Measurements from ENCODE around the gene SRGAP2C. TPM values are rescaled to one million over a fixed set of nuclear protein-coding genes. Genes with fewer than 3 reads are reported as not detected.
"Not testable (repeated sequence)": the region's sequence is repeated elsewhere in the genome, so short reads cannot be mapped to it uniquely, and the experiment has no call there.

SRGAP2C gene
- total and polyA plus RNA-seq, 2 of the 13 experiments (the other 11 are each of a cell fraction or from before 2014, with no cell fraction given) = 6.9 to 8.4 TPM

DNA sequence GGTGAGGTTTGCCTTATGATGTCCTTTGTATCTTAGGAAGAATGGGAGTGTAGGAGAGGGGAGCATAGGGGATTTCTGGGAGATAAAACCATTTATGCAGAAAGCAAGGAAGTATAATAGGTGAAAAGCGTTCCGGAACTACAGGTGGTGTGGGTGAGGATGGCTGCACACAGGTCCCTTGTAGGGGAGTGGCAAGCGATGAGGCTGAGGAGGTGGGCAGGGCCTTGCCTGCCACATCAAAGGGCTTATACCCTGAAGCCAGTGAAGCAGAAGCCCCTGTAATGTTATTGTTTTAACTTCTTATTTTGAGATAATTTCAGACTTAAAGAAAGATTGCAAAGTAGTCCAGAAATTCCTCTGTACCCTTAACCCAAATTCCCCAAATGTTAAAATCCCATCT, 159.6 kb downstream of the SRGAP2C start:
- FAIRE-seq = not testable (repeated sequence)
- no CpG with 5 or more reads among the region's 3 CpGs for WGBS (ENCODE audit: low lambda C conversion rate)

DNA sequence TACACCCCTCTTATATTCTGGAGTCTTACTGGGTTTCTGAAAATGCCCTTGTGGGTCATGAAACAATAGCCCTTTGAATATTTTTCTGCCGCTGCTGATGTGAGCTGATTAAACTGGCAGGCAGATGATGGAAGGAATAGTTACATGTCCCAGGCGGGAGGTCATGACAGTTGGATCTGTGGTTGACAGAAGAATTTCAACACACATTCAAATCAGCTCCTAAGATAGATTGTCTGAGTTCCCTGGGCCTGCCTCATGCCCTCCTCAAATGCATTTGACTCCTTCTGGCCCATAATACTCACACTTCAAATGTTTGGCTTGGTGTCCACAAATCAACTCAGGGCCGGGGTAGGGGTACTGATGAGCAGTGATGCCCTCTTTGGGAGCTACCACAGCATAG, 161.9 kb downstream of the SRGAP2C start:
- H4K20me1 ChIP-seq (ENCODE audit: insufficient read depth, low read length); H3K9ac ChIP-seq (ENCODE audit: insufficient read depth, low read depth, low read length); H3K27me3 ChIP-seq (ENCODE audit: control insufficient read depth in 1 of 2, insufficient read depth in 2 of 2, low read length in 2 of 2); POLR2A ChIA-PET; H3K27ac ChIP-seq (ENCODE audit: extremely low read length, insufficient read depth, low read length); BruUV-seq (replicated peaks); intact Hi-C loops (cut with micrococcal nuclease; ENCODE audit: unreplicated experiment); CTCF ChIA-PET (ENCODE audit: low intra/inter-chr PET ratio, low total read pairs); H3K9me3 ChIP-seq (ENCODE audit: low read length); in situ Hi-C loops (cut with HindIII; ENCODE audit: extremely low pct_ligation_motif_present, low pct_unique_long_range_greater_than_20kb); H3K4me3 ChIP-seq (replicated peaks in 1 of 3; ENCODE audit: insufficient read depth in 1 of 3, low read depth in 2 of 3, low read length in 3 of 3); H3K4me2 ChIP-seq (ENCODE audit: low read depth, low read length); H2AFZ ChIP-seq (ENCODE audit: low read length); H3K79me2 ChIP-seq (ENCODE audit: insufficient read depth, low read length); DNase-seq (ENCODE audit: low spot score); H3K36me3 ChIP-seq (replicated peaks in 1 of 2; ENCODE audit: control insufficient read depth in 1 of 2, insufficient read depth in 2 of 2, low read length in 2 of 2); ATAC-seq; H3K4me1 ChIP-seq (ENCODE audit: insufficient read depth, low read length); FAIRE-seq: not testable (repeated sequence)
- WGBS (ENCODE audit: low lambda C conversion rate) = 83% methylated on average over 1 of the region's 3 CpGs

More for the DNA sequence above, 159.6 kb downstream of the SRGAP2C start:
- H3K4me3 ChIP-seq (replicated peaks in 1 of 3; ENCODE audit: insufficient read depth in 1 of 3, low read depth in 2 of 3, low read length in 3 of 3); DNase-seq (ENCODE audit: low spot score); H3K27ac ChIP-seq (ENCODE audit: extremely low read length, insufficient read depth, low read length); H3K9me3 ChIP-seq (ENCODE audit: low read length); H3K79me2 ChIP-seq (ENCODE audit: insufficient read depth, low read length); H3K4me2 ChIP-seq (ENCODE audit: low read depth, low read length); ATAC-seq; H3K36me3 ChIP-seq (replicated peaks in 1 of 2; ENCODE audit: control insufficient read depth in 1 of 2, insufficient read depth in 2 of 2, low read length in 2 of 2); in situ Hi-C loops (cut with HindIII; ENCODE audit: extremely low pct_ligation_motif_present, low pct_unique_long_range_greater_than_20kb); H3K9ac ChIP-seq (ENCODE audit: insufficient read depth, low read depth, low read length); POLR2A ChIA-PET; H3K27me3 ChIP-seq (ENCODE audit: control insufficient read depth in 1 of 2, insufficient read depth in 2 of 2, low read length in 2 of 2); BruUV-seq (replicated peaks); H3K4me1 ChIP-seq (ENCODE audit: insufficient read depth, low read length); intact Hi-C loops (cut with micrococcal nuclease; ENCODE audit: unreplicated experiment); H4K20me1 ChIP-seq (ENCODE audit: insufficient read depth, low read length); H2AFZ ChIP-seq (ENCODE audit: low read length); CTCF ChIA-PET (ENCODE audit: low intra/inter-chr PET ratio, low total read pairs): not testable (repeated sequence)

- H3K9ac ChIP-seq (ENCODE audit: insufficient read depth, low read depth, low read length); H3K27me3 ChIP-seq (ENCODE audit: control insufficient read depth in 1 of 2, insufficient read depth in 2 of 2, low read length in 2 of 2); H3K4me1 ChIP-seq (ENCODE audit: insufficient read depth, low read length); H3K4me3 ChIP-seq (replicated peaks in 1 of 3; ENCODE audit: insufficient read depth in 1 of 3, low read depth in 2 of 3, low read length in 3 of 3); H3K9me3 ChIP-seq (ENCODE audit: low read length); CTCF ChIA-PET (ENCODE audit: low intra/inter-chr PET ratio, low total read pairs); H3K36me3 ChIP-seq (replicated peaks in 1 of 2; ENCODE audit: control insufficient read depth in 1 of 2, insufficient read depth in 2 of 2, low read length in 2 of 2); BruUV-seq (replicated peaks); in situ Hi-C loops (cut with HindIII; ENCODE audit: extremely low pct_ligation_motif_present, low pct_unique_long_range_greater_than_20kb); intact Hi-C loops (cut with micrococcal nuclease; ENCODE audit: unreplicated experiment); H2AFZ ChIP-seq (ENCODE audit: low read length); H3K27ac ChIP-seq (ENCODE audit: extremely low read length, insufficient read depth, low read length); H4K20me1 ChIP-seq (ENCODE audit: insufficient read depth, low read length); FAIRE-seq; H3K79me2 ChIP-seq (ENCODE audit: insufficient read depth, low read length); POLR2A ChIA-PET: not testable (repeated sequence)
- H3K4me2 ChIP-seq (ENCODE audit: low read depth, low read length) = peak overlapping the region; percentile 49; the same call in 1 of the 2 replicates
- peak; percentile 90 for ATAC-seq
- peak; percentile 35 for DNase-seq (ENCODE audit: low spot score)
- 0% methylated on average over 2 of the region's 5 CpGs for WGBS (ENCODE audit: low lambda C conversion rate)
These were observed 162.7 kb downstream of the SRGAP2C start for GRCh38 chr1:121347476-121347875.

DNA sequence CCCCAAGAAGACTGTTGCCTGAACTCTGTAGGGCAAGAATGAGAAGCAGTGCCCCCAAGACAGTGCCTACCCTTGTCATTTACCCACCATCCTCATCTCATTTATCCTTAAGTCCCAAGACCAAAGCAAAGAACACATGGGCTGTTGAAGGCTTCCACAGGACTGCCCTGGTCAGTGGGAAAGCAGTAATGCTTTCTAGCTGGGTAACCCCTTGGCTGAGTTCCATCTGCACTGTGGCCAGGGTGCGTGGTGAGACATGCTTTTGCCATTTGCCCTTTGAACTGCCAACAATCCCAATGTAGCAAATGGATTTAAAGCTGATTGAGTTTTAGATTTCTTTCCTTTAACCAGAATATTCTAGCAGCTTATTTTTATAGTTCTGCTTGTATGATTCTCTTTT, 163.3 kb downstream of the SRGAP2C start:
- H3K27me3 ChIP-seq (ENCODE audit: control insufficient read depth in 1 of 2, insufficient read depth in 2 of 2, low read length in 2 of 2); DNase-seq (ENCODE audit: low spot score); H3K27ac ChIP-seq (ENCODE audit: extremely low read length, insufficient read depth, low read length); POLR2A ChIA-PET; FAIRE-seq; H3K4me2 ChIP-seq (ENCODE audit: low read depth, low read length); CTCF ChIA-PET (ENCODE audit: low intra/inter-chr PET ratio, low total read pairs); intact Hi-C loops (cut with micrococcal nuclease; ENCODE audit: unreplicated experiment); H3K4me1 ChIP-seq (ENCODE audit: insufficient read depth, low read length); H3K79me2 ChIP-seq (ENCODE audit: insufficient read depth, low read length); H4K20me1 ChIP-seq (ENCODE audit: insufficient read depth, low read length); H3K9ac ChIP-seq (ENCODE audit: insufficient read depth, low read depth, low read length); H3K4me3 ChIP-seq (replicated peaks in 1 of 3; ENCODE audit: insufficient read depth in 1 of 3, low read depth in 2 of 3, low read length in 3 of 3); in situ Hi-C loops (cut with HindIII; ENCODE audit: extremely low pct_ligation_motif_present, low pct_unique_long_range_greater_than_20kb); H3K36me3 ChIP-seq (replicated peaks in 1 of 2; ENCODE audit: control insufficient read depth in 1 of 2, insufficient read depth in 2 of 2, low read length in 2 of 2); H2AFZ ChIP-seq (ENCODE audit: low read length); BruUV-seq (replicated peaks); H3K9me3 ChIP-seq (ENCODE audit: low read length): not testable (repeated sequence)
- no CpG with 5 or more reads among the region's 1 CpG for WGBS (ENCODE audit: low lambda C conversion rate)
- peak; percentile 97 for ATAC-seq
